ENCODE results near the gene DUS2. TPM values are rescaled to one million over a fixed set of nuclear protein-coding genes. Genes with fewer than 3 reads are reported as not detected.

DUS2 gene
- total and polyA plus RNA-seq, 9 of the 15 experiments (the other 6 are each of a cell fraction or from before 2014, with no cell fraction given) = 5.8 to 22.5 (median 20.6) TPM

- TF ChIP-seq CHD7 (IDR thresholded peaks at IDR 0.05; ENCODE audit: low read depth, low read length) = peak; percentile 29
- peak; percentile 68; the same call in 1 of the 2 replicates for TF ChIP-seq PML (IDR thresholded peaks at IDR 0.05; ENCODE audit: low read length)
- TF ChIP-seq SIN3B (IDR thresholded peaks at IDR 0.05; ENCODE audit: low read depth) = peak; percentile 99
- TF ChIP-seq ZNF184 (CRISPR knock-in tag; IDR thresholded peaks at IDR 0.05) = 0 out of 2 replicates have a peak, but pooled peaks have one; percentile 9
- TF ChIP-seq GMEB1 (CRISPR knock-in tag; IDR thresholded peaks at IDR 0.05) = peak; percentile 54; the same call in 1 of the 2 replicates
- TF ChIP-seq ARNT (IDR thresholded peaks at IDR 0.05) = 0 out of 4 replicates have a peak, but pooled peaks of 1 of the 2 experiments have one; percentile 18
- TF ChIP-seq JUN (IDR thresholded peaks at IDR 0.05; ENCODE audit: borderline replicate concordance, low read depth, low read length) = no peak
- TF ChIP-seq JUN (CRISPR knock-in tag; IDR thresholded peaks at IDR 0.05; ENCODE audit: borderline replicate concordance) = 0 out of 2 replicates have a peak, but pooled peaks have one; percentile 69
- TF ChIP-seq ZMIZ1 (IDR thresholded peaks at IDR 0.05; ENCODE audit: low read depth in 2 of 2, low read length in 2 of 2) = no peak
- no peak for TF ChIP-seq ERF (CRISPR knock-in tag; IDR thresholded peaks at IDR 0.05)
Measured at GRCh38 chr16:68022728-68023537, at the start of gene DUS2, which contains the start of gene DDX28 (continued).
